ENCODE measurements around the gene GMCL2. TPM values are rescaled to one million over a fixed set of nuclear protein-coding genes. Genes with fewer than 3 reads are reported as not detected.
"Not testable (repeated sequence)": the region's sequence is repeated elsewhere in the genome, so short reads cannot be mapped to it uniquely, and the experiment has no call there.

The GMCL2 gene
- total and polyA plus RNA-seq, 7 donors: 0.01 TPM; not detected in 6

DNA sequence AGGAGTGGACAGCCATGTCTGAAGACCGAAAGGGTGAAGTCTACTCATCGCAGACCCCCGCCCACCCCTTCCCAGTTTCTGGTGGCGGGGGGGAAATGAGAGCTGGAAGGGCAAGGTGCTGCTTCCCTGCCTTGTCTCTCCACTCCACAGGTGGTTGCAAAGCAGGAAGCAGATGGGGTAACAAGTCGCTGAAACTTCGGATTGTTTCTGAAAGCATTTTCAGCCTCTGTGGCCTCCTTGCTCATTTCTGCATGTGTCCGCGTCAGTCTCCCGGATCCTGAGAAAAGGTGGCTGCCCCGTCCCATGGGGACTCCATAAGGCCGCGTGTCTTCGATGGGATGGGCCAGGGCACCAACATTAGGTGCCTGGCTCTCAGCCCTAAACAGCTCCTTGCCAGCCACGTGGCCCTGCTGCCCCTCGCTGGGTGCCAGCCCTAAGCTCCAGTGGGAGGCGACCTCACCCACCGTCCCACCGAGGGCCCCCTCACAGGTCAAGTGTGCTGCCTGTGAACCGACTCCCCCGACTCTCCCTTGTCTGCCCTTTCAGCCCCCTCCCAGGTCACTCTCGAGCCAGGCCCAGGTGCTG lies 44.5 kb upstream of the GMCL2 start:
- Histone ChIP-seq H3K27me3 (no peaks in the 10 kb centered on the region), H3K4me1 (peaks cover 0 to 29% (median 27%) of the 10 kb centered on the region in 4 donors), H3K27ac (peak overlapping the region; percentile 87 to 97 (median 96)), H3K4me3 (peak overlapping the region; percentile 65 to 92 (median 80)), H3K36me3 (peaks cover 0 to 40% (median 8%) of the 10 kb centered on the region in 4 donors), H3K9me3 (no peaks in the 10 kb centered on the region)
- no peak for TF ChIP-seq EP300 (IDR thresholded peaks at IDR 0.05)
- no peak for TF ChIP-seq POLR2A (IDR thresholded peaks at IDR 0.05)
- TF ChIP-seq, protein P1, sequence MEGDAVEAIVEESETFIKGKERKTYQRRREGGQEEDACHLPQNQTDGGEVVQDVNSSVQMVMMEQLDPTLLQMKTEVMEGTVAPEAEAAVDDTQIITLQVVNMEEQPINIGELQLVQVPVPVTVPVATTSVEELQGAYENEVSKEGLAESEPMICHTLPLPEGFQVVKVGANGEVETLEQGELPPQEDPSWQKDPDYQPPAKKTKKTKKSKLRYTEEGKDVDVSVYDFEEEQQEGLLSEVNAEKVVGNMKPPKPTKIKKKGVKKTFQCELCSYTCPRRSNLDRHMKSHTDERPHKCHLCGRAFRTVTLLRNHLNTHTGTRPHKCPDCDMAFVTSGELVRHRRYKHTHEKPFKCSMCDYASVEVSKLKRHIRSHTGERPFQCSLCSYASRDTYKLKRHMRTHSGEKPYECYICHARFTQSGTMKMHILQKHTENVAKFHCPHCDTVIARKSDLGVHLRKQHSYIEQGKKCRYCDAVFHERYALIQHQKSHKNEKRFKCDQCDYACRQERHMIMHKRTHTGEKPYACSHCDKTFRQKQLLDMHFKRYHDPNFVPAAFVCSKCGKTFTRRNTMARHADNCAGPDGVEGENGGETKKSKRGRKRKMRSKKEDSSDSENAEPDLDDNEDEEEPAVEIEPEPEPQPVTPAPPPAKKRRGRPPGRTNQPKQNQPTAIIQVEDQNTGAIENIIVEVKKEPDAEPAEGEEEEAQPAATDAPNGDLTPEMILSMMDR (IDR thresholded peaks at IDR 0.05): no peak
- no peak for TF ChIP-seq POLR2AphosphoS5 (IDR thresholded peaks at IDR 0.05)
- intact Hi-C loops (cut with DNase I): loop anchor here (2.0 kb wide), 3 partner anchors 27 to 395 kb away; partner anchors contain the start of genes CLK4, COL23A1 and HNRNPAB
- WGBS, 2 donors: 7 to 25% methylated on average over 21 of the region's 21 CpGs
- no peak for DNase-seq

GRCh38 chr5:178230879-178231538 lies 43.8 kb upstream of the GMCL2 start:
- no peak for DNase-seq
- 35 to 69% methylated on average over 9 of the region's 9 CpGs for WGBS, 2 donors
- Histone ChIP-seq H3K27ac (peak overlapping the region in 2 of 4 donors; percentile 87 to 97), H3K4me3 (peak overlapping the region; percentile 65 to 92 (median 80)), H3K27me3 (no peaks in the 10 kb centered on the region), H3K9me3 (no peaks in the 10 kb centered on the region), H3K36me3 (peaks cover 0 to 45% (median 8%) of the 10 kb centered on the region in 4 donors), H3K4me1 (peaks cover 0 to 29% (median 27%) of the 10 kb centered on the region in 4 donors)
- intact Hi-C loops (cut with DNase I): no loop called here
- TF ChIP-seq, protein P1 (IDR thresholded peaks at IDR 0.05): no peak
- TF ChIP-seq EP300 (IDR thresholded peaks at IDR 0.05) (no peak), POLR2AphosphoS5 (IDR thresholded peaks at IDR 0.05) (no peak), POLR2A (IDR thresholded peaks at IDR 0.05) (no peak)

DNA sequence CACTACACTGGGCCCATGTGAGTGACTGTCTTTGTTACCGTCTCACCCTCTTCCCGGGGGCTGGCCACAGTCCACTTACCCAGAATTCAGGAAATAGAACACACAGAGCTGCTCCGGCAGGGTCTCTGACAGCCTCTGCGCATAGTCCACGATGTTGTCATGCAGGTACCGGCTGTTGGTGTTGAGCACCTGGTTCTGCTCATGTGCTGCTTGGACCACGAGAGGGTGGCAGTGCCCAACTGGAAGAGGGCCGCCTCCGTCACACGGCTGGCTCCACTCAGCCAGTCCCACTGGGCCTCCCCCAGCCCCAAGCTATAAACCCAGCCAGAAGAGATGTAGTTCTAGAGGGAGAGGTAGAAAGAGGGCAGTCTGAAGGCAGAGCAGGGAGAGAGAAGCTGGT lies 42.7 kb upstream of the GMCL2 start:
- TF ChIP-seq POLR2A (IDR thresholded peaks at IDR 0.05) (no peak), POLR2AphosphoS5 (IDR thresholded peaks at IDR 0.05) (no peak), EP300 (IDR thresholded peaks at IDR 0.05) (no peak)
- TF ChIP-seq, protein P1 (IDR thresholded peaks at IDR 0.05): no peak
- H3K36me3 ChIP-seq: peaks cover 0 to 54% (median 8%) of the 10 kb centered on the region in 4 donors
- H3K4me3 ChIP-seq: no peak overlapping the region
- no peak for DNase-seq
- H3K4me1 ChIP-seq: peaks cover 0 to 29% (median 27%) of the 10 kb centered on the region in 4 donors
- no peak overlapping the region for H3K27ac ChIP-seq
- WGBS, 2 donors: 92 to 96% methylated on average over 10 of the region's 10 CpGs
- H3K9me3 ChIP-seq: no peaks in the 10 kb centered on the region
- intact Hi-C loops (cut with DNase I): no loop called here
- H3K27me3 ChIP-seq: no peaks in the 10 kb centered on the region

- peaks cover 0 to 29% (median 27%) of the 10 kb centered on the region in 4 donors for H3K4me1 ChIP-seq
- H3K27ac ChIP-seq; DNase-seq; H3K9me3 ChIP-seq; H3K27me3 ChIP-seq; H3K4me3 ChIP-seq; intact Hi-C loops (cut with DNase I): not testable (repeated sequence)
- 92 to 95% methylated on average over 13 of the region's 13 CpGs for WGBS, 2 donors
- H3K36me3 ChIP-seq: peaks cover 0 to 60% (median 11%) of the 10 kb centered on the region in 4 donors
Measured at GRCh38 chr5:178229111-178229510, 41.9 kb upstream of the GMCL2 start.

- DNase-seq: no peak
- peaks cover 0 to 61% (median 11%) of the 10 kb centered on the region in 4 donors for H3K36me3 ChIP-seq
- H3K4me1 ChIP-seq: peaks cover 0 to 29% (median 27%) of the 10 kb centered on the region in 4 donors
- TF ChIP-seq POLR2A (IDR thresholded peaks at IDR 0.05): no peak
- H3K9me3 ChIP-seq: no peaks in the 10 kb centered on the region
- no peak overlapping the region for H3K27ac ChIP-seq
- no peak overlapping the region for H3K4me3 ChIP-seq
- no peaks in the 10 kb centered on the region for H3K27me3 ChIP-seq
- 95% methylated on average over 11 of the region's 11 CpGs for WGBS, 2 donors
- intact Hi-C loops (cut with DNase I): no loop called here
Measured at GRCh38 chr5:178228609-178229008, 41.4 kb upstream of the GMCL2 start.

All from sigmoid colon (tissue), 7 donors.